GM18499 (cell line): Measurements from ENCODE around the gene RPS6KA2.
"Not testable (repeated sequence)": the region's sequence is repeated elsewhere in the genome, so short reads cannot be mapped to it uniquely, and the experiment has no call there.

Experiments
- ATAC-seq: cut with Tn5 transposase; IDR thresholded peaks from one replicate; pipeline ENCODE4 v1.9.1; 2021; ENCODE audit warnings: moderate number of reproducible peaks; ENCODE audit not compliant: insufficient read depth, unreplicated experiment

The RPS6KA2 gene

GRCh38 chr6:166365806-166366205 is 261.2 kb downstream of the RPS6KA2 start:
- no peak for ATAC-seq

DNA sequence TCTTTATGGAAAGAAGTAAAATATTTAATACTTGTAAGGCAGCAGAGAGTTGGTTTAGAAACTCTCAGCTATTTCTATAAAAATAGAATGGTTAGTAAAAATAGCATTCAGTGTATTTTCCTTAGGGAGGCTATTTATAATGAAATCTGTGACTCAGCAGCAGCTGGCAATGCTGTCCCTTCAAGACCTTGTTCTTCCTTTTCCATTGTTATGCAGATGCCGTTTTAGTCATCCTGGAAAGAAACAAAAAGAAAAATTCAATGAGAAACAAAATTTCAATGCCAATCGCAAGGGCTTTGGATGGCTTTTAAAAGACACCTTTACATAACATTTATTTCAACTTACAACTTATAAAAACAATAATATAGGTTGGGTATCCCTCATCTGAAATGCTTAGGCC is 261.8 kb downstream of the RPS6KA2 start:
- no peak for ATAC-seq

- ATAC-seq = no peak
Measured at GRCh38 chr6:166364456-166364855, 262.6 kb downstream of the RPS6KA2 start.

GRCh38 chr6:166362427-166362826 is 264.6 kb downstream of the RPS6KA2 start:
- ATAC-seq = not testable (repeated sequence)

DNA sequence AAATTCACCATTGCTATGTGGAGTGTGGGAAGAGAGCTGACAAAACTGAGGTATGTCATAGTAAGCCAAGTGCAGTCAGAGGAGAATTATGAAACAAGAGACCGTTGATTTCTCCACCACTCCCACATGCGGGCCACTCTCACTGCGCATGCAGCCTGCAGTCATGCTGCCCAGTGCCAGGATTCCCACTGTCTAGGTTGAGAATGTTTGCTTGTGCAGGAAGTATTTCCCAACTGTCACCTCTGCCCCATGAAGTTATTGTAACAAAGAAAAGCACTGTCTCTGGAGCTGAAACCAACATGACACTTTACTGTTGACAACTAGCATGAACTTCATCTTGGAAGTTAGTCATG is 266.0 kb downstream of the RPS6KA2 start:
- ATAC-seq = no peak

DNA sequence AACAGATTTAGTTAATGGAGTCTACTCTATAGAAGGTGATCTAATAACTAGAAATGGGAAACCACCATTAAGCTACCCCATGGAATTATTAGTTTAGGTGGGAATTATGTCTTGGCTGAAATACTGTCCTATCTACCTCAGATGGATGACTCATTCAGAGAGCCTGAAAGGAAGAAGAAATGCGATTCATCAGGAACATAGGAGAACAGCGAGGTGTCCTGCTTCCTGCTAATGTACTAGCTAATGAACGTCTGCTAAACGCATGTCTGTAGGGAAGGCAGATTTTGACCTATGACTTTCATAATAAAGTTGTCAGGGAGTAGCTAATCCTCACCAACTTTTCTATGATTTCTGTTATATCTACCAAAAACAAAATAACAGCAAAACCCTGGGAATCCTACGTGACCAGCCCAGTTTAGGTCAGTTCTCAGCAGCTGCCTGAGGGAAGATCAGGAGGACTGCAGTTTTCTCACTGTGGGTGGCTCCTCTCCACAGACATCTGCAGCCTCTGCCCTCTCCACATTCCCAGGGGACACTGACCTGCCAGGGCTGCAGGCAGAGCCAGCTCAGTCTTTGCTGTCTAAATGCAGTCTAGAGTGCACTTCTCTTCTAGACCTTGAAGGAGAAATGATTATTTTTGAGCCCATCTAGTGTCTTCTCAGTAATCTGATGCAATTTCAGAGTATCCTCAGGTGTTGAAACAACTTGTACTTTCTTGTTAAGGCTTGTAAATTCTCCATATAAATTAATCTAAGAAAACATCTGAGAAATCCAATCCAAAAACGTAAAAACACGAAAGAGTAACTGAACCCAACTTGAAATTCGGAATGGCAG is 266.6 kb downstream of the RPS6KA2 start:
- ATAC-seq = no peak
